ENCODE results near the gene TNFSF18.
"Not testable (repeated sequence)": the region's sequence is repeated elsewhere in the genome, so short reads cannot be mapped to it uniquely, and the experiment has no call there.

The TNFSF18 gene, protein sequence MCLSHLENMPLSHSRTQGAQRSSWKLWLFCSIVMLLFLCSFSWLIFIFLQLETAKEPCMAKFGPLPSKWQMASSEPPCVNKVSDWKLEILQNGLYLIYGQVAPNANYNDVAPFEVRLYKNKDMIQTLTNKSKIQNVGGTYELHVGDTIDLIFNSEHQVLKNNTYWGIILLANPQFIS

DNA sequence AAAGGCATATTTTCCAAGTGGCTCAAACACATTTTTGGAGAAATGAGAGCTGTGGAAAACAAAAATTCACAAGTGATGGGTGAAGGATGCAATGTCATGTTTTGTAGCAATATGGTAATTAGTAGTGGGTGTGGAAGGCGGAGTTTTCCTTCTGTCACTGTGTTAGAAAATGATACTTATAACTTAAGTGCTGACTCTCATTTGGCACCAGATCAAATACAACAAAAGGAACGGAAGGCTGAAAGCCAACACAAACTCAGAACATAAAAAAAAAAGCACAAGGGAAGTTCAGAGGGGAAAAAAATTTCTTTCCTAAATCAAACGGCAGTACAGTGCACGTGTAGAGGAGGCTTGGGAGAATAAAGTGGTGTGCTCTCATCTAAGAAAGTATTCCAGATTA is at the start of gene TNFSF18:
Gene TNFSF18 (minus strand): TSS at position 77 of the 400 bp plus-strand sequence. CDS start 45 bp downstream, at position 32.
- no peak for DNase-seq (ENCODE audit: low read depth)

DNA sequence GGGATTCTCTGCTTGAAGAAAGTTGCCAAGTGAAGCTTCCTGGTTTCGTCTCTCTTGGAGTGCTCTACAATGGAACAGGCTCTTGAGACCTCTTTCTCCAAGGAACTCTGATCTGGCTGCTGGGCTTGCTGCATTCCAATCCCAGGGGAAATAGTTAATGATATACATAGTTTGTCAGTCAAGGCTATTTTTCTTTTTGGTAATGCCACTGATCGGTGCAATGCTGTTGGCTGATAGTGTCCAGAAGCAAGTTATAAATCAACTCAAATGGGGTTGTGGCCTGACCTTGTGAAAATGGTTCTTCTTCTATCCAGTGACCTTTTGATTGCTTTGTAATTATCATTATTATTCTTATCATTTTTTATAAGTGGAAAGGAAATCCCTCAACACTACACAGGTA is 48.4 kb upstream of the TNFSF18 start:
- DNase-seq (ENCODE audit: low read depth), result no peak

DNA sequence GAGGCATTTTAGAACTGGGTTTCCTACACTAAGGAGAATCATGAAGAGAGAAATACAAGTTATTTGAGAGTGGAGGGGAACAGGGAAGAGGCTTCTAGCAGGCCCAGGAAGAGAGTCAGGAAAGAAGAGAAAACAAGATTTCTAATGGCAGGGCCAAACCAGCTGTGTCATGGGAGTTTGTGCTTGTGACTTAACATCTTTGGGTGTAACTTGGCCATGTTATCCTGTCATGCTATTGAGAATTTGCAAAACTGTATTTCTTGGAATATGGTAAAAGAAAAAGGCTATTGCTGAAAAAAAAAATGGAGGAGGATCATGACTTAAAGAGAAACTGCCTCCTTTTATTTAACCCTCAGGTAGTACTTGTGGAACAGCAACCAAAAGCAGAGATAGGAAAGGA is 47.4 kb upstream of the TNFSF18 start:
- DNase-seq (ENCODE audit: low read depth), result no peak

DNA sequence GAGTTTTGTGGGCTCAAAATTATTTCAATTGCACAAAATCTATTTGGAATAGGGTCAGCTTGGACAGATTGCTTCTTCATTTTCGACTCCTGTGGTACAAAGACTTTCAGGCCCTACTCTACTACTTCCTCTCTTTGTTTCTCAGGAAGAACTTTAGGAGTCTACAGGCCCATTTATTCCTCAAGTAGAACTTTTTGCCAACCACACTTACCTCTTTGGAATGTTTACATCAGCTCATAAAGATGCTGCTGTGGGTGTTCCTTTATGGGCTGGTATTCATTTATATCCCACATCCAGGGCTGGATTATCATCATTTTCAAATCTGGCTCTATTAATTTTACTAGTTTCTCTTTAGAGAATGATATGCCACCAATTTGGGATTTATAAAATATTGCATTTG is 46.3 kb upstream of the TNFSF18 start:
- DNase-seq (ENCODE audit: low read depth), result peak; percentile 20

DNA sequence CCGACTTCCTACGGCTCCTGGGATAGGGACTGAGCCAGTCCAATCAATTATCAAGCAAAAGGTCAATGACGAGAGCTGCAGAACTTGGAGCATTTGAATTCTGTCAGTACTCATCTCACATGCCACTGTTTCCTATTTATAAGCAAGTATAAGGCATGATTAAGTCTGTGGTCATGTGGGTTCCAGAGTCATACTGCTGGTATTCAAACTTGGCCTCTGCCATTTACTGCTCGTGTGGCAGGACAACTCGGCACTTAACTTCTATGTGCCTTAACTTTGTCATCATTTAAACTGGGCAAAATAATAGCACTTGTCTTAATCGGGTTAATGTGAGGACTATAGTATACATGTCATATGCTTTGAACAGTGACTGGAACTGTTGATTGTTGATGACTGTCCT is 44.9 kb upstream of the TNFSF18 start:
- peak; percentile 71 for DNase-seq (ENCODE audit: low read depth)

DNA sequence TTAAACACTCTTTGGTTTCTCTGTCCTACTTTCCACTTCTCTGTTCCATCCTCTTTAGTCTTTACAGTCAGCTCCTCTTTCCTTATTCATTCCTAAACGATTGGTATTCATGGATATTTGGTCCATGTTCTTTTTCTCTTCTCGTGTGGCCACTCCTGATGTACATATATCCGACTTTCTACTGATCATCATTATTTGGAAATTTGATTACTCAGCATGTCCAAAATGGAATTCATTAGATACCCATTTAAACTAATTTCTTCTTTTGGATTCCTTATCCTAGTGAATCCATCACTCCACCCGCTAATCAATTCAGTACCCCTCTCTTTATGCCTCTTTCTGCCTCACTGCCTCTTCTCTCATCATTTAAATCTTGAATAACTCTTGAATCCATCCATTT is 43.8 kb upstream of the TNFSF18 start:
- DNase-seq (ENCODE audit: low read depth), result no peak

DNA sequence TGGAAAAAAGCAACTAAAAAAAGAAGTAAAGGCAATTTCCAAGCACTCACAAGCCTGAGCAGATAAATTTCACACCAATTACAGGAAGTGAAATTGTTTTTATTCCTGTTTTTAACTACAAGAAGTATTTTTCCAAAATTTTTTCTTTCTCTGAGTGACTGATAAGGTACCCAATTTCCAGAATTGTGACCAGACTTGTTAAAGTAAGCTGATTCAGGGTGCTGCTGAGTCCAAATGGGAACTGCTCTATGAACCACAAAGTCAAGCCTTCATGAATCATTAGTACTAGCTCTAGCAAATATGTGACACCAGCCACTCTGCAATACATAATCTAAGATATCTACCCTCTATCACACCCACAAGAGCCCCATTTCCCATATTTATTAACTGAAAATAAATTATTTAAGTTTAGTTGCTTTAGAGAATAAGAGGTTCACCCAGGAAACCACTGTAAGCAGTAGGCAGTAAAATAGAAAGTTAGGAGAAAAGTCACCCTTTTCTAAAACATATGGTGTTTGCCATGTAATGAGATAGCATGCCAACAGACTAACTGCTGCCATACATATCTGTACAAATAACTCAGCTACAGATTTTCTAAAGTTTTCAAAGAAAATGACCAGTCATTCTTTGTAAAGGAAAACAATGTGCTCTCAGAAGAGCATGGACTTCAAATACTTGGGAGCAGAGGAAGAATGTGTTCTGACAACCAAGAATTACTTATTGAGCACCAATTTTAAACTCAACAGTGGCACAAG is 43.1 kb upstream of the TNFSF18 start:
- DNase-seq (ENCODE audit: low read depth), result no peak

DNA sequence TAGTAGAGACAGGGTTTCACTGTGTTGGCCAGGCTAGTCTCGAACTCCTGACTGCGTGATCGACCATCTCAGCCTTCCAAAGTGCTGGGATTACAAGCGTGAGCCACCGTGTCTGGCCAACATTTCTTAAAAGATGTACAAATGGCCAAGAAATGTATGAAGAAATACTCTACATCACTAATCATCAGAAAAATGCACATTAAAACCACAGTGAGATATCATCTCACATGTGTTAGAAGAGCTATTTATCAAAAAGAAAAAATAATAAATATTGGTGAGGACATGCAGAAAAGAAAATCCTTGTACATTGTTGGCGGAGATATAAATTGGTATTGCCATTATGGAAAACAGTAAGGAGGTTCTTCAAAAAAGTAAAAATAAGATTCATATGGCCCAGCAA is 33.6 kb upstream of the TNFSF18 start:
- DNase-seq (ENCODE audit: low read depth), result no peak

DNA sequence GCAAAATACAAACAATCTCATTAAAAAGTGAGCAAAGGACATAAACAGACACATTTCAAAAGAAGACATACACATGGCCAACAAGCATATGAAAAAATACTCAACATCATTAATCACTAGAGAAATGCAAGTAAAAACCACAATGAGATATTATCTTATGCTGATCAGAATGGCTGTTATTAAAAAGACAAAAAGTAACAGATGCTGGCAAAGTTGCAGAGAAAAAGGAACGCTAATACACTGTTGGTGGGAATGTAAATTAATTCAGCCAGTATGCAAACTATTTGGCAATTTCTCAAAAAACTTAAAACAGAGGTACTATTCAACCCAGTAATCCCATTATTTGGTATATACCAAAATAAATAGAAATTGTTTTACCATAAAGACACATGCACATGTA is 32.2 kb upstream of the TNFSF18 start:
- no peak for DNase-seq (ENCODE audit: low read depth)

DNA sequence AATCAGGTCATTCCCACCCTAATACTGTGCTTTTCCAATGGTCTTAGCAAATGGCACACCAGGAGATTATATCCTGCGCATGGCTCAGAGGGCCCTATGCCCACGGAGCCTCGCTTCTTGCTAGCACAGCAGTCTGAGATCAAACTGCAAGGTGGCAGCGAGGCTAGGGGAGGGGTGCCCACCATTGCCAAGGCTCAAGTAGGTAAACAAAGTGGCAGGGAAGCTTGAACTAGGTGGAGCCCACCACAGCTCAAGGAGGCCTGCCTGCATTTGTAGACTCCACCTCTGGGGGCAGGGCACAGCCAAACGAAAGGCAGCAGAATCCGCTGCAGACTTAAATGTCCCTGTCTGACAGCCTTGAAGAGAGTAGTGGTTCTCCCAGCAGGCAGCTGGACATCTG is 23.5 kb upstream of the TNFSF18 start:
- not testable (repeated sequence) for DNase-seq (ENCODE audit: low read depth)

DNA sequence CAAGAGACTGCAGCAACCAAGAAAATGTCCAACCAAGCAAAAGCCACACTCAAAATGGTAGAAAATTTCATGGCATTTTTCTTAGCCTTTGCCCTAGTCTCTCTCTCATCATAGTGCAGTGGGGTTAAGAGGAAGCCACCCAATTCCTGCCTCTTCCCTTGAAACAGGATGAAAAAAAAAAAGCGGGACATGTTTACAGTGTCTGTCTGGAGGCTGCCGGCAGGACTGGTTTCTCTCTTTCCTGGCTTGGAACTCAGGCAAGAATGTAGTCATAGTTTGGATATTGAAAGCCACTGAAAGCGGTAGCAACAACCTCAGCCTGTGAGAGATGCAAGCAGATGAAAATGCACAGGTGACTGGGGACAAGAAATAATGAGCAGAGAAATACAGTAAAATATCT is 13.3 kb upstream of the TNFSF18 start:
- no peak for DNase-seq (ENCODE audit: low read depth)

DNA sequence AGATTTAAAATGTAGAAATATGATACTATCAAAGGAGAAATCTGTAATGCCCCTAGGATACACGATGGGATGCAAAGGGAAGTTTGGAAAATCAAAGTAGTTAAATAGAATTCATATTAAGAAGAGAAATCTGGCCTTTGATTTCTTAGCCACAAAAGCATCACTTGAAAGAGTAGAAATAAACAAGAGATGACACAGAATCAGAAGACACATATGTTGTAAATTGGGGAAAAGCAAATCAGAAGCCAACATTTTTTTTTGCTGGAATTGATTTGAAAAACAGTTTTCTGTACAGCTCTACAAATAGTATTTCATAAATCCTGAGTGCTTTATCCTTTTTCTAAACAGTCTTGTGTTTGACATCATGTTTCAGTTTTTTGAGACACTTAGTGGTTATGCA is 12.4 kb upstream of the TNFSF18 start:
- no peak for DNase-seq (ENCODE audit: low read depth)

DNA sequence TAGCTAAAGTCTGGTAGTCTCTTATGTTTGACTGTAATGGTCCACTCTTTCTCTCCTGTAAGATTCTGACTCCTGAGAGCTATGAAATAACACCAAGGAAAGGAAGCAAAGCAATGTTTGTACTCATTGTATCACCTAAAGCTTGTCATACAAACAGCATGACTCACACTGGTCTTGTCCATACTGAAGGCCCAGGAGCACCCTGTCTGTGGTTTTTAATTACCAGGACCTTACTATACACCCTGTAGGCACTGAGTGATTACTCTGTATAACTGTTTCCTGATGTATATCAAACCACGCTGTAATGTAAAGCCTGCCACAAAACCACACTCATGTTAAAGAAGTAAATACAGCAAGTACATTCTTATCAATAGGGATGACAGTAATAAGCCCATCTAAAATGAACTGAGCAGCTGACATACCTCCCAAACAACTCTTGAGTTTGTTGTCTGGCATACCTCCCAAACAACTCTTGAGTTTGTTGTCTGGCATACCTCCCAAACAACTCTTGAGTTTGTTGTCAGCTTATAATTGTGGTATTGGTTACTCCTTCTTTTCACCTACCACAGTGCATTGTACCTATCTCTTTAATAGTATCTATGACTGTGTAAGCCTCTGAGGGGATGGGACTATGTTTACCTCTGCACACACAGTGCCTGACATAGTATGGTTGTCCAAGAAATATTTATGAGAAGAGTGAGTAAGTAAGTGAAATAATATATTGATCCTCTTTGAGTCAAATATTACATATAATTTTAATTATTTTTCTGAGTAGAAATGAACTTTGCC is 11.6 kb upstream of the TNFSF18 start:
- peak; percentile 72 for DNase-seq (ENCODE audit: low read depth)

DNA sequence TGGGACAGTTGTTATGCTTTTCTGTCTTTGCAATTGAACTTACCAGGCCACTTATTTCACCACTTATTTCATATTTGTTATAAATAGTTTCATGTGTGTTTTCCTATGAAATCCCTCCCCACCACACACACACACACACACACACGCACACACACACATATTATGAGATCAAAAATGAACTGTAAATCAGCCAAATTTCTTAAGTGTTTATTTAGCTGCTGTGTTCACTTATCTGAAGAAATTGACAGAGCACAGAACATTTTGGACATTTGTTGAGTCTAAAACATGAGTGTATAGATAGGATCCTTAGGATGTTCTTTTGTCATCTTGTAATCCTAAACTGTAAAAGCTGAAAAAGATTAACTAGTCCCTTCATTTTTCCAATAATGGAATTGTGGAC is 7.8 kb upstream of the TNFSF18 start:
- no peak for DNase-seq (ENCODE audit: low read depth)

DNA sequence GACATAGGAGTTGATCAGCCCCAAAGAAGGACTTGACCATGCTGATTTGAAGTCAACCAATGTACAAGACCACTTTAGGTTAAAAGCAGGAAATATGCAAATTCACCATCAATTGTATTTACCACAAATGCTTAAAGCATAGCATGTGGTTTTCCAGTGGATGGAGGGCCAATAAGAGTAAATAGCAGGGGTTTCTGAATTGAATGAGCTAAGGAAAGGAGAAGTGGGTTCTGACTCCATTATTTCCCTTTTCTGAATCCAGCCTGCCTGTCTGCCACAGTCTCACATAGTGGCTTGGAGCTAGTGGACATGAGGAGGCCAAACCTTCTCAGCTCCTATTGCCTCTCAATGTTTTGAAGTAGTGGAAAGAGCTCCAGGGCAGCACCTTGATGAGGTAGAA is 7.2 kb upstream of the TNFSF18 start:
- no peak for DNase-seq (ENCODE audit: low read depth)

DNA sequence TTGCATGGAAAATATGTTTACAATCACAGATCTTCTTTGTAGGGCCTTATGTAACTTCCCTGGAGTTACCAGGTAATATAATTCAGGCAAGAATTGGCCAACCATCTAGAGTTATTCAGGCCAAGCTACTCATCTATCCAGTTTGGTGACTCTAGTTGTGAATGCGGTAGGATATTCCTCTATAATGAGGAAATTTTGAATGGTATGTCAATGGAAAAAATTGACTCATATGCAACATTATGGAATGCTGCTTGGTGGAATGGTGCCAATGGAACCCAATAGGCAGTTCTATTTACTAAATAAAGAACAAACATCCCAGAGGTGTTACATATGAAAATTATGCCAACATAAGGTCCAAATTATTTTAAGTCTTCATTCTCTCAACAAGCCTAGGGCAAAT is 5.6 kb upstream of the TNFSF18 start:
- no peak for DNase-seq (ENCODE audit: low read depth)

DNA sequence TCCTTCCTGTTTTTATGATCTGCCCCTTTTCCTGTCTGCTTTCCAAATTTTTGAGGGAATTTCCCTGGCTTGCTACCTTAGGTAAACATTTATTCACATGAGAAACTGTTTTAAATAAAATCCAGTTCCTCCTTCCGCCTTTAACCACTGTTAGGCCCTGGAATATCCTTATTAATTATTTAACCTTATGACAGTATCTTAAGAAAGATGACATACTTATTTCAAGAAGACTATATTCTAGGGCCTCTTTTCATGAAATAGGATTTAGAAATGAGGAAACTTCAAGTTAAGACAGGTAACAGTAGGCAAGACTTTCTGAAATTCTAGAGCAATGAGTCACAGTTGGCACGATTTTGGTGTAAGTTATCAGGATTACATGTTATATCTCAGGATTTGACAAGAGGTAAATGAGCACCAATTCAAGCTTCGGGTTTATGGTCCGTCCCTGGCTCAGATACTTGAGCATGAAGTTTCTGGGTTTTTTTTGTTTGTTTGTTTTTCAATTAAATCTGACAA is 2.0 kb upstream of the TNFSF18 start:
- no peak for DNase-seq (ENCODE audit: low read depth)

DNA sequence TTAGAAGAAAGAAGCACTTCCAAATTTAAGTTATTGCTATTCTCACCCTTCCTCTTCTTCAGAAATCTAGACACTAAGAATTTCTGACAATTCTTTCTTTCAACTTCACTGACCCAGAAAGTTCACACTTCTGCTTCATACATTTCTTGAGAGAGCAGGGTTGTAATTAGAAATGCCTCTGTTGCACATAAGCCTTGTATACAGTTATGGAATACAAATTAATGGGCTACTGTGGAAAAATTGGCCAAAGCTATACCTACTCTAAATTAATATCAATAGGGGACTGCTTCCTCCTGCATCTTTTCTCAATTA is 1.5 kb downstream of the TNFSF18 start:
- no peak for DNase-seq (ENCODE audit: low read depth)

DNA sequence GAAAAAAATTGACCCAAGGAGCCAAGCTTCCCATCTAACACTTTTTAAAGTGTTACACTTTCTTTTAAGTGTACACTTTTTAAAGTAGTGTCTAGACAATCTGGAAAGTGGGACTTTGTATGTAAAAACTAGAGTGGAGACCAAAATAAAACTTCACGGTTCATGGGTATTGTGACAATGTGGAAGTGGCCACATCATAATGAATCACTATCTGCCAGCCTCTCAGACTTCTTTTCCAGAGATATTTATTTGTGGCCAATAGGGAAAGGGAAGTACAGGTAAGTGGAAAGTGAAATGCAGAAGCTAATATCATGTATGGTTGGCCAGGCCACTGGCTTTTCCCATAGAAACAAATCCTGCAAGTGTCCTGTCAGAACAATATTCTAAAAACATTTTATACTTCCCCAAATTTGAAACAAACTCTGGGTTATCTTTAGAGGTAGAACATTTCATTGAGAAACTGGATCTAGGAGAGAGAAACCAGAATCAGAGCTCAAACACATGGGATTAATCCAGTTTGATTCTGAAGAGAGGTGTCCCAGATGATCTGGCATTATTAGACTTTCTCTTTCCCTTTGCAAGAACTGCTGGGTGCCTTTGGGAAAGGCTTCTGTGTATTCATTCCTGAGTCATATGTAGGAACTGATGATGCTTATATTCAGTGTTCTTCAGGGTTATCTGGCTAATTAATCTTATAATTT is 2.0 kb downstream of the TNFSF18 start:
- DNase-seq (ENCODE audit: low read depth), result no peak

DNA sequence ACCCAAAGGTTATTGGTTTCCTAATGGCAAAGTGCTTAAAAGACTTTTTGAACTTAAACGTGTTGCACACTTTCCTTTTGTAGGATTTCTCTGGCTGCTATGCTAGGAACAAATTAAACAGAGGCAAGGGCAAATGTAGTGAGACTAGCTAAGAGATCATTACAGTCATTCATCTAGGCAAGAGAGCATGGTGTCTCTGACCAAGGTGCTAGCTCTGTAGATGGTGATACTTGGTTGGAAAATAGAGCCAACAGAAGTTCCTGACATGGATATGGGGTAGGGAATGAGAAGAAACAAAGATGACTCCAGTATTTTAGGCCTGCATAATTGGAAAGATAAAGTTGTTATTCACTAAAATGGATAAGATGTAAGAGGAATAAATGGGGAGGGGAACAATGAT is 6.1 kb downstream of the TNFSF18 start:
- no peak for DNase-seq (ENCODE audit: low read depth)

DNA sequence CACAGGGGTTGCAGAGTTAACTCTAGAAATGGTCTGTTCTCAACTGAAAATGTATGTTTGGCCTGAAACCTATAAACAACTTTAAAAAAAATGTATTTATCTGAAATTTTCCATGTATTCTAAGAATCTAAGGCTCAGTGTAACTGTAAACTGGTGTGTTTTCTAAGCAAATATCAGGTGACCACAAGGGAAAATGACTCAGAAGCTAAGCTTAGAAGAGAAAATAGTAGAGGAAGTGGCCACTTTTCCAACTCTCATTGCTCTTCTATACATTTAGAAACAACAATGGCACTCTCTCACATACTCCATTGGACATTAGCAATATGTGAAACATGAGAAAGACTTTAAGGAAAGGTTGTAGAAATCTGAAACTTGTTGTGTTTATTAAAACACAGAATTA is 7.5 kb downstream of the TNFSF18 start:
- DNase-seq (ENCODE audit: low read depth), result no peak

DNA sequence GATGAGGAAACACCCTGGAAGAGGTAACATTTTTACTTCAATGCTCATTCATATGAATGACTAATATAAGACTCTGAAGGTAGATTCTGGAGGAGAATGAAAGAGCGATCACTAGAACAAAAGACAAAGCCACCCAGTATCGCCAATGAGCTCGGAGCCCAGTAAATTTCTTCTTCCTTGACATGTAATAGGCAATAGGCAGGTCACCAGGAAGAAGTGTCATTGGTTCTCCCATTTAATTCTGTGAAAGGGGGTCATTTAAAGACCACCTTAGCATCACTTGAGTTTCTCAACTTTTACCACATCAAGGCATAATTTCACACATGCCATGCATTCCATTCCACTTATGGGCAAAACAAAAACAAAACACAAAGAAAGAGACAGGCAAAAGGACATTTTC is 7.9 kb downstream of the TNFSF18 start:
- DNase-seq (ENCODE audit: low read depth), result no peak

DNA sequence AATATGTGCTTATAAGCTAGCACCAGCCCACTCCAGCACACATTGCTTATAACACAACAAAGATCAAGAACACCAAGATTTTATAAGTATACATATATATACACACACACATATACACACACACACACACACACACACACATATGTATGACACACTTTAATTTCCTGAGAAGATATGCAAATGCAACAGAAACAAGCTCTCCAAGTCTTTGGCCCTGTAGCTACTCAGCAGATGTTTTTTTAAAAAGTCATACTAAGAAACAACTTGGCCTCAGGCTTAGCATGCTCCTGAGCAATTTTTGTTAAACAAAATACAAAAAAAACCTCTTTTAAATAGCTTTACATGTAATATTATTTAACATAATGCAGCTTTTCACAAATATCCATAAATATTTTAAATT is 11.1 kb downstream of the TNFSF18 start:
- no peak for DNase-seq (ENCODE audit: low read depth)

Measured in HS-5 (cell line).